HL-60 (cell line): ENCODE measurements around the gene XIRP2.

Experiments used
- DNase-seq, 2 experiments: peaks; one replicate each; pipeline ENCODE4 v3.0.0-alpha.2; 2010 to 2020; ENCODE audit warnings: low read depth in 1 of 2, low spot score in 1 of 2
- H3K27ac ChIP-seq: fragments of 250-450 bp; sonication (Bioruptor Pico); replicated peaks from 2 replicates; pipeline ENCODE4 v1.5.1; 2020; ENCODE audit warnings: mild to moderate bottlenecking, moderate library complexity
- H3K27me3 ChIP-seq: fragments of 250-450 bp; sonication (Bioruptor Pico); 2 replicates; pipeline ENCODE4 v1.5.1; 2021; ENCODE audit warnings: mild to moderate bottlenecking, moderate library complexity; ENCODE audit not compliant: insufficient read depth, poor library complexity, severe bottlenecking
- H3K4me3 ChIP-seq: replicated peaks from 2 replicates; pipeline ENCODE4 v1.5.1; 2011; ENCODE audit warnings: mild to moderate bottlenecking, control low read depth, low read length; ENCODE audit not compliant: insufficient read depth
- GABPA ChIP-seq: IDR thresholded peaks from 2 replicates; pipeline ENCODE4 v1.6.1; 2012; ENCODE audit warnings: low read depth
- POLR2AphosphoS5 ChIP-seq: IDR thresholded peaks from 2 replicates; pipeline ENCODE4 v1.6.1; 2012; ENCODE audit warnings: low read depth
- SPI1 ChIP-seq: IDR thresholded peaks from 2 replicates; pipeline ENCODE4 v1.6.1; 2012; ENCODE audit warnings: low read depth, mild to moderate bottlenecking, borderline replicate concordance
- TF ChIP-seq, protein P1 (sequence below): IDR thresholded peaks from 2 replicates; pipeline ENCODE4 v1.6.1; 2012; ENCODE audit warnings: low read depth; ENCODE audit not compliant: insufficient replicate concordance
- TF ChIP-seq, protein P2 (sequence below): IDR thresholded peaks from one replicate; pipeline ENCODE4 v1.5.1; 2011; ENCODE audit warnings: low read length, control low read depth, inconsistent platforms; ENCODE audit not compliant: insufficient read depth

XIRP2 gene

DNA sequence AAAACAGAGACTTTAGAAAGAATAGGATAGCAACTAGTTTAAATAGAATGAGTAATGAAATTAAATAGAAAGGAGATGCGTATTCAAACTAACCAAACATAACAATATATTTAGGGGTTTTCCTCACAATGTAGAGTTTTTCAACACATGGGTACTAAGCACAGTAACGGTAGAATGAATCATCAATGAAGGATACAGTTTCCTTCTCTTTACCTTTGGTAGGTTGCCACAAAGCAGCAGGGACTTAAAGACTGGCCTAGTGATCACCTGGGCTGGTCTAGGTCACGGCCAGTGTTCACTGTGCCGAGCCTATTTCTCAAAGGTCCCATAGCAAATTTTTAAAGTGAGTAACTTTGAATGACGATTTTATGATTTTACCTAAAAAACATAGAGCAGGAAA, 311.7 kb downstream of the XIRP2 start:
- Histone ChIP-seq H3K27ac (no peak overlapping the region), H3K4me3 (no peak overlapping the region), H3K27me3 (no peaks in the 10 kb centered on the region)
- DNase-seq = no peak
- TF ChIP-seq SPI1 (no peak), POLR2AphosphoS5 (no peak), GABPA (no peak)
- TF ChIP-seq, protein P1, sequence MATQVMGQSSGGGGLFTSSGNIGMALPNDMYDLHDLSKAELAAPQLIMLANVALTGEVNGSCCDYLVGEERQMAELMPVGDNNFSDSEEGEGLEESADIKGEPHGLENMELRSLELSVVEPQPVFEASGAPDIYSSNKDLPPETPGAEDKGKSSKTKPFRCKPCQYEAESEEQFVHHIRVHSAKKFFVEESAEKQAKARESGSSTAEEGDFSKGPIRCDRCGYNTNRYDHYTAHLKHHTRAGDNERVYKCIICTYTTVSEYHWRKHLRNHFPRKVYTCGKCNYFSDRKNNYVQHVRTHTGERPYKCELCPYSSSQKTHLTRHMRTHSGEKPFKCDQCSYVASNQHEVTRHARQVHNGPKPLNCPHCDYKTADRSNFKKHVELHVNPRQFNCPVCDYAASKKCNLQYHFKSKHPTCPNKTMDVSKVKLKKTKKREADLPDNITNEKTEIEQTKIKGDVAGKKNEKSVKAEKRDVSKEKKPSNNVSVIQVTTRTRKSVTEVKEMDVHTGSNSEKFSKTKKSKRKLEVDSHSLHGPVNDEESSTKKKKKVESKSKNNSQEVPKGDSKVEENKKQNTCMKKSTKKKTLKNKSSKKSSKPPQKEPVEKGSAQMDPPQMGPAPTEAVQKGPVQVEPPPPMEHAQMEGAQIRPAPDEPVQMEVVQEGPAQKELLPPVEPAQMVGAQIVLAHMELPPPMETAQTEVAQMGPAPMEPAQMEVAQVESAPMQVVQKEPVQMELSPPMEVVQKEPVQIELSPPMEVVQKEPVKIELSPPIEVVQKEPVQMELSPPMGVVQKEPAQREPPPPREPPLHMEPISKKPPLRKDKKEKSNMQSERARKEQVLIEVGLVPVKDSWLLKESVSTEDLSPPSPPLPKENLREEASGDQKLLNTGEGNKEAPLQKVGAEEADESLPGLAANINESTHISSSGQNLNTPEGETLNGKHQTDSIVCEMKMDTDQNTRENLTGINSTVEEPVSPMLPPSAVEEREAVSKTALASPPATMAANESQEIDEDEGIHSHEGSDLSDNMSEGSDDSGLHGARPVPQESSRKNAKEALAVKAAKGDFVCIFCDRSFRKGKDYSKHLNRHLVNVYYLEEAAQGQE = no peak
- TF ChIP-seq, protein P2, sequence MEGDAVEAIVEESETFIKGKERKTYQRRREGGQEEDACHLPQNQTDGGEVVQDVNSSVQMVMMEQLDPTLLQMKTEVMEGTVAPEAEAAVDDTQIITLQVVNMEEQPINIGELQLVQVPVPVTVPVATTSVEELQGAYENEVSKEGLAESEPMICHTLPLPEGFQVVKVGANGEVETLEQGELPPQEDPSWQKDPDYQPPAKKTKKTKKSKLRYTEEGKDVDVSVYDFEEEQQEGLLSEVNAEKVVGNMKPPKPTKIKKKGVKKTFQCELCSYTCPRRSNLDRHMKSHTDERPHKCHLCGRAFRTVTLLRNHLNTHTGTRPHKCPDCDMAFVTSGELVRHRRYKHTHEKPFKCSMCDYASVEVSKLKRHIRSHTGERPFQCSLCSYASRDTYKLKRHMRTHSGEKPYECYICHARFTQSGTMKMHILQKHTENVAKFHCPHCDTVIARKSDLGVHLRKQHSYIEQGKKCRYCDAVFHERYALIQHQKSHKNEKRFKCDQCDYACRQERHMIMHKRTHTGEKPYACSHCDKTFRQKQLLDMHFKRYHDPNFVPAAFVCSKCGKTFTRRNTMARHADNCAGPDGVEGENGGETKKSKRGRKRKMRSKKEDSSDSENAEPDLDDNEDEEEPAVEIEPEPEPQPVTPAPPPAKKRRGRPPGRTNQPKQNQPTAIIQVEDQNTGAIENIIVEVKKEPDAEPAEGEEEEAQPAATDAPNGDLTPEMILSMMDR = no peak

DNA sequence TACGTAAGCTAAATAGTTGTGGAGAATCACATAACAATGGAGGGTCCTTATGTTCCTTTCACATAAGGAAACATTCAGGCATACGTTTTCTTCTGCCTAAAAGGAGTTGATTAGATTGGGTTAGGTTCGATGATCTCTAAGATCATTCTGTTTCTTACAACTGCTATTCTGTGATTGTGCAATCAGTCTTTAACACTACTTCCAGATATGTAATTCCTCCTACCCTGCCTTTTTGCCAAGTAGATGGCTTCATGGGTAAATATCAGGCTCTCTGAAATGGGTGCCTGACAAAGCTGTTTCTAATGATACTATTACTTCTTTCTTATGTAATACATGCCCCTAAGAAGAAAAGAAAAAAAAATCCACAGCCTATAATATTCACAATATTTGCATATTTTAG, 321.5 kb downstream of the XIRP2 start:
- Histone ChIP-seq H3K4me3 (no peak overlapping the region), H3K27ac (no peak overlapping the region), H3K27me3 (no peaks in the 10 kb centered on the region)
- no peak for DNase-seq
- TF ChIP-seq, protein P2 = no peak
- TF ChIP-seq GABPA (no peak), POLR2AphosphoS5 (no peak), SPI1 (no peak)
- TF ChIP-seq, protein P1 = no peak

DNA sequence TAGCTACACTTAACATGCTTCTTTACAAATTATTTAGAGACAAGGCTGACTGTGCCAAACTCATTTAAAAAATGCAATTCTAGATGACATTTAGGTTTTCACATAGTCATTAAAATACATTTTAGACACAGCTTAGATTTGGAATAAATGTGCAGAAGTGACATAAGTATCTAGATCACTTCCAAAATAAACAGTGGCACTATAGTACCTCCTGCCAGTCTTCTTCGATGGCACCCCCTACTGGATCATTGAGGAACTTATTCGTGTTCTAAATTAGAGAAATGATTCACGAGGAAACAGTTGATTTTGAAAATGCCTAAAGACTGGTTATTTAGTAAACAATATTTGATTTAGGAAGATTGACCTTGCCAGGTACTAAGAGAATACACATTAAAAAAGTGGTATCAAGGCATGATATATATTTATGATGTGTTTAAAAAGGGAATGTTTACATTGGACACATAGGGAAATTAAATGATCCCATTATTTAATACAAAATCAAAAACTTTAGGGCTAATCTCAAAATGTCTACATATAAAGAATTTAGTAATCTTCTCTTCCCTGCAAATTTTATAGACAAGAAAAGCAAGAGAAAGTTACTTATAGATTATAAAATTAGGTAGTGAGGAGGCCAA, 323.9 kb downstream of the XIRP2 start:
- no peak for TF ChIP-seq POLR2AphosphoS5
- TF ChIP-seq, protein P2 = peak; percentile 46
- TF ChIP-seq SPI1 = no peak
- DNase-seq = peak in 1 of 2 experiments; percentile 39
- H3K27ac ChIP-seq = no peak overlapping the region

DNA sequence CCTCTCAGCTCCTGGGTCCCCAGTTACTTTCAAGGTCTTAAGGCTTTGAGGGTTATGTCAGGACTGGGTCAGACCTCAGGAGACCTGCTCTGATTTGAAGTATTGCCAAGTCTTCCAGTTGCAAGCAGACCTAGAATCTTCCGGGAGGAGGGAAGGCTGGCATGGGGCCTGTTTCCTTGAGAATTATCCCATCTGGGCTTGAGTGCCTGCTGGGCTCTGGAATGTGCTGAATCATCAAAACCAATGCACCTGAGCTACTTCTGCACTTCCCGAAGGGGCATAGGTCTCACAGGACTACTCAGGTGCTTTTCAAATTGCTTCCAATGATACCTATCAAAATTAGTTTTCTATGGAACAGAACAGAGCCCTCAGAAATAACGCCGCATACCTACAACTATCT, 327.3 kb downstream of the XIRP2 start:
- TF ChIP-seq POLR2AphosphoS5 (no peak), SPI1 (no peak), GABPA (no peak)
- TF ChIP-seq, protein P1 = no peak
- TF ChIP-seq, protein P2 = no peak
- no peak for DNase-seq
- no peaks in the 10 kb centered on the region for H3K27me3 ChIP-seq
- H3K4me3 ChIP-seq = no peak overlapping the region
- H3K27ac ChIP-seq = no peak overlapping the region

More for the DNA sequence above, 323.9 kb downstream of the XIRP2 start:
- no peaks in the 10 kb centered on the region for H3K27me3 ChIP-seq
- H3K4me3 ChIP-seq = no peak overlapping the region
